NB4 (cell line): ENCODE results near the gene VILL.

ENCODE experiments used
- POLR2A ChIP-seq: IDR thresholded peaks from 2 replicates; pipeline ENCODE4 v1.6.1; 2011; ENCODE audit warnings: mild to moderate bottlenecking; ENCODE audit not compliant: insufficient read length; ENCODE audit errors: extremely low read depth
- TF ChIP-seq, protein P1 (sequence below): IDR thresholded peaks from one replicate; pipeline ENCODE4 v1.5.1; 2012; ENCODE audit warnings: low read depth, low read length
- TF ChIP-seq, protein P2 (sequence below): IDR thresholded peaks from 2 replicates; pipeline ENCODE4 v1.6.1; 2011; ENCODE audit warnings: low read depth, low read length

- TF ChIP-seq, protein P1, sequence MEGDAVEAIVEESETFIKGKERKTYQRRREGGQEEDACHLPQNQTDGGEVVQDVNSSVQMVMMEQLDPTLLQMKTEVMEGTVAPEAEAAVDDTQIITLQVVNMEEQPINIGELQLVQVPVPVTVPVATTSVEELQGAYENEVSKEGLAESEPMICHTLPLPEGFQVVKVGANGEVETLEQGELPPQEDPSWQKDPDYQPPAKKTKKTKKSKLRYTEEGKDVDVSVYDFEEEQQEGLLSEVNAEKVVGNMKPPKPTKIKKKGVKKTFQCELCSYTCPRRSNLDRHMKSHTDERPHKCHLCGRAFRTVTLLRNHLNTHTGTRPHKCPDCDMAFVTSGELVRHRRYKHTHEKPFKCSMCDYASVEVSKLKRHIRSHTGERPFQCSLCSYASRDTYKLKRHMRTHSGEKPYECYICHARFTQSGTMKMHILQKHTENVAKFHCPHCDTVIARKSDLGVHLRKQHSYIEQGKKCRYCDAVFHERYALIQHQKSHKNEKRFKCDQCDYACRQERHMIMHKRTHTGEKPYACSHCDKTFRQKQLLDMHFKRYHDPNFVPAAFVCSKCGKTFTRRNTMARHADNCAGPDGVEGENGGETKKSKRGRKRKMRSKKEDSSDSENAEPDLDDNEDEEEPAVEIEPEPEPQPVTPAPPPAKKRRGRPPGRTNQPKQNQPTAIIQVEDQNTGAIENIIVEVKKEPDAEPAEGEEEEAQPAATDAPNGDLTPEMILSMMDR: no peak
- no peak for TF ChIP-seq POLR2A
- TF ChIP-seq, protein P2, sequence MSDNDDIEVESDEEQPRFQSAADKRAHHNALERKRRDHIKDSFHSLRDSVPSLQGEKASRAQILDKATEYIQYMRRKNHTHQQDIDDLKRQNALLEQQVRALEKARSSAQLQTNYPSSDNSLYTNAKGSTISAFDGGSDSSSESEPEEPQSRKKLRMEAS: no peak
These were observed at the start of gene VILL for GRCh38 chr3:37990527-37990926.
